ENCODE results near the gene CTNNA2. TPM values are rescaled to one million over a fixed set of nuclear protein-coding genes. Genes with fewer than 3 reads are reported as not detected.

Gene CTNNA2
- total and polyA plus RNA-seq, 7 experiments from 2014 or later: not detected

- Mint-ChIP-seq H3K27me3 (no peaks in the 10 kb centered on the region), H3K36me3 (no peaks in the 10 kb centered on the region), H3K9me3 (peaks cover 0 to 16% (median 6%) of the 10 kb centered on the region in 11 donors), H3K4me3 (no peak overlapping the region), H3K4me1 (peaks cover 0 to 2% (median 0%) of the 10 kb centered on the region in 7 donors), H3K27ac (no peak overlapping the region)
- H3K27ac ChIP-seq (ENCODE audit: low read depth, low read length): no peak overlapping the region
- H3K27me3 ChIP-seq (ENCODE audit: control insufficient read depth in 2 of 2, insufficient read depth in 2 of 2, low read length in 2 of 2): no peaks in the 10 kb centered on the region
- no peak for ATAC-seq
- no peaks in the 10 kb centered on the region for H3K4me1 ChIP-seq (ENCODE audit: control insufficient read depth in 2 of 2, insufficient read depth in 2 of 2, low read length in 2 of 2)
- ChIA-PET POLR2A (no interaction called here), CTCF (no interaction called here)
- H3K4me3 ChIP-seq (ENCODE audit: low read length): no peak overlapping the region
- no peaks in the 10 kb centered on the region for H3K9me3 ChIP-seq (ENCODE audit: control insufficient read depth in 2 of 3, low read length in 3 of 3)
- no peaks in the 10 kb centered on the region for H3K36me3 ChIP-seq (ENCODE audit: control insufficient read depth in 2 of 3, insufficient read depth in 3 of 3, low read length in 3 of 3)
- intact Hi-C loops (cut with micrococcal nuclease): no loop called here
- no peak for DNase-seq
Observed at GRCh38 chr2:80529466-80530165, 1016.8 kb downstream of the CTNNA2 start.

DNA sequence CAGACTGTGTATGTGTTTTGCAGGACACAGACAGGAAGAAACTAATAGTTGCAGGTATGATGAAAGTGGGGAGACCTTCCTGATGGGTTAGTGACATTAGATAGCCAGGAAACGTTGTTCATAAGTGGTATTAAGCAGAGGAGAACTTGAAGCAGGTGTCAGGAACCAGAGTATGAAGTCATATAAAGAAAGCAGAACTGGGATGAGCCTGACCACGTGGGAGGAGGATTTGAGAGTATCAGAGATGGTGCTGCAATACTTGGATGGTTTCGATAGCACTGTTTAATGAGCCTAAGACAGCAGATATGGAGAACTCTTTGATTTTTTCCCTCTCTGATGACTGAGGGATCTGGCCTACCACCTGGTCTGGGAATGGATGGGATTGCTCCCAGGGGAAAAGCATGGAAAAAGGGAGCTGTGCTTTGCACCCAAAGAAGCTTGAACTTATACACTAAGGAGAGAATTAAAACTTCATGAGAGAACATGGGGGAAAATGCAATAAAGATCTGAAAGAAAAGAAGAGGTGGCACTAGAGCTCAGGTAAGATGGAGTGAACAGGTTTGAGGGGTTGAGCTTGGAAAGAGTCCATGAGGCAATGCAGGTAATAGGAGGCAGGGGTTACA is 1017.7 kb downstream of the CTNNA2 start:
- Mint-ChIP-seq H3K36me3 (no peaks in the 10 kb centered on the region), H3K27me3 (no peaks in the 10 kb centered on the region), H3K4me3 (no peak overlapping the region), H3K27ac (no peak overlapping the region), H3K4me1 (peaks cover 0 to 2% (median 0%) of the 10 kb centered on the region in 7 donors), H3K9me3 (peaks cover 0 to 16% (median 6%) of the 10 kb centered on the region in 11 donors)
- intact Hi-C loops (cut with micrococcal nuclease): no loop called here
- H3K4me1 ChIP-seq (ENCODE audit: control insufficient read depth in 2 of 2, insufficient read depth in 2 of 2, low read length in 2 of 2): no peaks in the 10 kb centered on the region
- POLR2A ChIA-PET: no interaction called here
- DNase-seq: no peak
- no peaks in the 10 kb centered on the region for H3K9me3 ChIP-seq (ENCODE audit: control insufficient read depth in 2 of 3, low read length in 3 of 3)
- CTCF ChIA-PET: no interaction called here
- H3K27ac ChIP-seq (ENCODE audit: low read depth, low read length): no peak overlapping the region
- no peak overlapping the region for H3K4me3 ChIP-seq (ENCODE audit: low read length)
- H3K27me3 ChIP-seq (ENCODE audit: control insufficient read depth in 2 of 2, insufficient read depth in 2 of 2, low read length in 2 of 2): no peaks in the 10 kb centered on the region
- no peaks in the 10 kb centered on the region for H3K36me3 ChIP-seq (ENCODE audit: control insufficient read depth in 2 of 3, insufficient read depth in 3 of 3, low read length in 3 of 3)
- no peak for ATAC-seq

DNA sequence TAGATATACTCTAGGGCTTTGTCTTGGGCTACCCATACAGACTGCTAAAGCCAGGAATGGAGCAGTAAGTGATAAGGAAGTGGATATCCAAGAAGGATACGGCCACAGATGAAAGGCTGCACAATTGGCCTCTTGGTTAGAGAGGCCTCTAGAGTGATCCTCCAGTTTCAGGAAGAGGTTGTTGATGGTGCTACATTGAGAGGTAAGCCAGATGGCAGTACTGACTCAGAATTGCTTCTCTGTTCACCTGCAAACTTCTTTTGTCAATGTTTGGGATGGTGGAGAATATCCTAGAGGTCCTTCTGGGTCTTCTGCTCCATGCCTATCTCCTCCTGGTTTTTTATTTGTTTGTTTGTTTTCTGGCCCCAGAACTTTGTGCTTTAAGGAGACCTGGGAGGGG is 1018.5 kb downstream of the CTNNA2 start:
- no peaks in the 10 kb centered on the region for H3K36me3 Mint-ChIP-seq
- peaks cover 0 to 16% (median 5%) of the 10 kb centered on the region in 11 donors for H3K9me3 Mint-ChIP-seq
- ATAC-seq: no peak
- no peak for DNase-seq
- Histone ChIP-seq H3K4me3 (ENCODE audit: low read length) (no peak overlapping the region), H3K36me3 (ENCODE audit: control insufficient read depth in 2 of 3, insufficient read depth in 3 of 3, low read length in 3 of 3) (no peaks in the 10 kb centered on the region), H3K27ac (ENCODE audit: low read depth, low read length) (no peak overlapping the region), H3K4me1 (ENCODE audit: control insufficient read depth in 2 of 2, insufficient read depth in 2 of 2, low read length in 2 of 2) (no peaks in the 10 kb centered on the region), H3K9me3 (ENCODE audit: control insufficient read depth in 2 of 3, low read length in 3 of 3) (no peaks in the 10 kb centered on the region), H3K27me3 (ENCODE audit: control insufficient read depth in 2 of 2, insufficient read depth in 2 of 2, low read length in 2 of 2) (no peaks in the 10 kb centered on the region)
- no peak overlapping the region for H3K27ac Mint-ChIP-seq
- no peak overlapping the region for H3K4me3 Mint-ChIP-seq
- ChIA-PET POLR2A (no interaction called here), CTCF (no interaction called here)
- H3K4me1 Mint-ChIP-seq: peaks cover 0 to 2% (median 0%) of the 10 kb centered on the region in 7 donors
- intact Hi-C loops (cut with micrococcal nuclease): no loop called here
- no peaks in the 10 kb centered on the region for H3K27me3 Mint-ChIP-seq

- ChIA-PET POLR2A (no interaction called here), CTCF (no interaction called here)
- no peaks in the 10 kb centered on the region for H3K4me1 ChIP-seq (ENCODE audit: control insufficient read depth in 2 of 2, insufficient read depth in 2 of 2, low read length in 2 of 2)
- no peak overlapping the region for H3K27ac Mint-ChIP-seq
- no peaks in the 10 kb centered on the region for H3K27me3 ChIP-seq (ENCODE audit: control insufficient read depth in 2 of 2, insufficient read depth in 2 of 2, low read length in 2 of 2)
- H3K36me3 Mint-ChIP-seq: no peaks in the 10 kb centered on the region
- DNase-seq (no peak), ATAC-seq (no peak)
- no peaks in the 10 kb centered on the region for H3K4me1 Mint-ChIP-seq
- H3K27me3 Mint-ChIP-seq: no peaks in the 10 kb centered on the region
- peaks cover 2 to 38% (median 6%) of the 10 kb centered on the region in 11 donors for H3K9me3 Mint-ChIP-seq
- no peak overlapping the region for H3K4me3 ChIP-seq (ENCODE audit: low read length)
- H3K27ac ChIP-seq (ENCODE audit: low read depth, low read length): no peak overlapping the region
- no peaks in the 10 kb centered on the region for H3K36me3 ChIP-seq (ENCODE audit: control insufficient read depth in 2 of 3, insufficient read depth in 3 of 3, low read length in 3 of 3)
- intact Hi-C loops (cut with micrococcal nuclease): no loop called here
- H3K4me3 Mint-ChIP-seq: no peak overlapping the region
- peaks cover 0 to 4% (median 0%) of the 10 kb centered on the region in 3 experiments for H3K9me3 ChIP-seq (ENCODE audit: control insufficient read depth in 2 of 3, low read length in 3 of 3)
Observed at GRCh38 chr2:80545420-80546210, 1032.8 kb downstream of the CTNNA2 start.

DNA sequence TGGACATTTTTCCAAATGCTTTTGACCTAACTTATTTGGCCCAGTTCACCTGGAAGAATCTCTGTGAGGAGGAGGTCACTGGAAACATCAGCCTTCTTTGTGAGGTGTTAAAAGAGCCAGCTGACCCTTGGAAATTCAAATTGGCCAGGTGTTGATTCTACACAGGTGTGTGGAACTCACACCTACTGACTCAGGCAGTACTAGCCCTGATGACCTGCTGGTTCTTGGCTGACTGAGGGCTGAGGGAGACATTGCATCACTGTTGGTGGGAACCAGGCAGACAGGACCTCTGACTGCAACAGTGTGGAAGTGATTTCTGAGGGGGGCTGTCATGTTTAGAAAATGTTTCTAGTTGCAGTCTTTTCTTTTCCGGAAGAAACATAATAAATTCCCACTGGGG is 1033.9 kb downstream of the CTNNA2 start:
- Histone ChIP-seq H3K27ac (ENCODE audit: low read depth, low read length) (no peak overlapping the region), H3K4me1 (ENCODE audit: control insufficient read depth in 2 of 2, insufficient read depth in 2 of 2, low read length in 2 of 2) (no peaks in the 10 kb centered on the region), H3K4me3 (ENCODE audit: low read length) (no peak overlapping the region), H3K36me3 (ENCODE audit: control insufficient read depth in 2 of 3, insufficient read depth in 3 of 3, low read length in 3 of 3) (no peaks in the 10 kb centered on the region), H3K27me3 (ENCODE audit: control insufficient read depth in 2 of 2, insufficient read depth in 2 of 2, low read length in 2 of 2) (no peaks in the 10 kb centered on the region), H3K9me3 (ENCODE audit: control insufficient read depth in 2 of 3, low read length in 3 of 3) (peaks cover 0 to 4% (median 0%) of the 10 kb centered on the region in 3 experiments)
- H3K4me3 Mint-ChIP-seq: no peak overlapping the region
- H3K27me3 Mint-ChIP-seq: no peaks in the 10 kb centered on the region
- intact Hi-C loops (cut with micrococcal nuclease): no loop called here
- no peaks in the 10 kb centered on the region for H3K36me3 Mint-ChIP-seq
- ATAC-seq (no peak), DNase-seq (no peak)
- H3K27ac Mint-ChIP-seq: no peak overlapping the region
- ChIA-PET POLR2A (no interaction called here), CTCF (no interaction called here)
- no peaks in the 10 kb centered on the region for H3K4me1 Mint-ChIP-seq
- peaks cover 0 to 34% (median 7%) of the 10 kb centered on the region in 11 donors for H3K9me3 Mint-ChIP-seq

DNA sequence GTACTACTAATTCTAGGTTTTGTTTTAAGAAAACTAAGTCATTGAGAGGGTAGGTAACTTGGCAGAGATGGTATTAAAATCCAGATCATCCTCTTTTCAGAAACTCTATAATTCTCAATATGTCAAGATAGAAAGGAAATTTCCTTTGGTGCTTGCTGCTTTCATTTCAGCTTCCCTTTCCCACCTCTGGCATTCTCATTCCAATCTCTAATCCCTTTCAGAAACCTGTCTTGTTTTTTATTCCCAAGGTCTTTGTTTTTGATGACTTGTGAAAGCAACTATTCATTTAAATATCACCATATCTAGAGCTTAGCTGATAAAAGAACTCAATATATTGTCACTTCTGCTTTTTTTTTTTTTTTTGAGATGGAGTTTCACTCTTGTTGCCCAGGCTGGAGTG is 1034.5 kb downstream of the CTNNA2 start:
- Histone ChIP-seq H3K27ac (ENCODE audit: low read depth, low read length) (no peak overlapping the region), H3K9me3 (ENCODE audit: control insufficient read depth in 2 of 3, low read length in 3 of 3) (peaks cover 0 to 4% (median 0%) of the 10 kb centered on the region in 3 experiments), H3K4me1 (ENCODE audit: control insufficient read depth in 2 of 2, insufficient read depth in 2 of 2, low read length in 2 of 2) (no peaks in the 10 kb centered on the region), H3K27me3 (ENCODE audit: control insufficient read depth in 2 of 2, insufficient read depth in 2 of 2, low read length in 2 of 2) (no peaks in the 10 kb centered on the region), H3K4me3 (ENCODE audit: low read length) (no peak overlapping the region), H3K36me3 (ENCODE audit: control insufficient read depth in 2 of 3, insufficient read depth in 3 of 3, low read length in 3 of 3) (no peaks in the 10 kb centered on the region)
- CTCF ChIA-PET: no interaction called here
- intact Hi-C loops (cut with micrococcal nuclease): no loop called here
- Mint-ChIP-seq H3K36me3 (no peaks in the 10 kb centered on the region), H3K27me3 (no peaks in the 10 kb centered on the region), H3K27ac (no peak overlapping the region), H3K4me1 (no peaks in the 10 kb centered on the region), H3K9me3 (peaks cover 0 to 34% (median 7%) of the 10 kb centered on the region in 11 donors), H3K4me3 (no peak overlapping the region)
- POLR2A ChIA-PET: no interaction called here
- ATAC-seq (no peak), DNase-seq (no peak)
